GM18499 (cell line): ENCODE results near the gene FGF14.
"Not testable (repeated sequence)": the region's sequence is repeated elsewhere in the genome, so short reads cannot be mapped to it uniquely, and the experiment has no call there.

Experiments
- ATAC-seq: cut with Tn5 transposase; IDR thresholded peaks from one replicate; pipeline ENCODE4 v1.9.1; 2021; ENCODE audit warnings: moderate number of reproducible peaks; ENCODE audit not compliant: insufficient read depth, unreplicated experiment

Gene FGF14

DNA sequence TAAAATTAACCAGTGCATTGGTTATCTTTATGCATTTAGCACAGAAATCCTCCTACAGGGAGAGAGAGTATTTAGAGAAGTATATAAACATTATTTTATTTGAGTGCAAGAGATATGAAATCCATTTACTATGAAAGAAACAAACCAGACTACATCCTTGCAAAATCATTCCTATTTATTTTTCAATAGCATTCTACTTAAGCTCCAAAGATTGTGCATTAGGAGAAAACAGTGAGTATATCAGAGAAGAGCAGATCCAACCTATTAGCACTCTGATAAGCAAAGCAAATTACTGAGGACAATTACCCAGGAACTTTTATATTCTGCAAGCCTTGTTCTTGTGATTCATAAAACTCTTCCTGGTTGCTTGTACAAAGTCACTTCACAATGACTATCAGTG, 256.1 kb downstream of the FGF14 start:
- no peak for ATAC-seq

DNA sequence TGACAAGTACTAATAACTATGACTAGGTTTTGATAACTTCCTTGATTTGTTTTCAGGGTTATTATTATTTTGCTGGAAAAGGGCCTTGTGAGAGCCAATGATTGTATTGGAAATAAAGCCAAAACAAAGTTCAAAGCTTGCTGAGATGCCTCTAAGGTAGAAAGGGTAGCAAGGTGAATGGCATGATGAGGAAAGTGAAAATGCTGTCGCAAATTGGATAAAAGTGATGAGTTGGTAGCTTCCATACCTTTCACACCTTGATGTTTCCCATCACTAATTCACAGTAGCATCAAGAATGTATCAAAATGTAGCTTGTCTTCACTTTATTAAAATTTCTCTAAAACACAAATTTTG, 259.4 kb downstream of the FGF14 start:
- ATAC-seq: no peak

DNA sequence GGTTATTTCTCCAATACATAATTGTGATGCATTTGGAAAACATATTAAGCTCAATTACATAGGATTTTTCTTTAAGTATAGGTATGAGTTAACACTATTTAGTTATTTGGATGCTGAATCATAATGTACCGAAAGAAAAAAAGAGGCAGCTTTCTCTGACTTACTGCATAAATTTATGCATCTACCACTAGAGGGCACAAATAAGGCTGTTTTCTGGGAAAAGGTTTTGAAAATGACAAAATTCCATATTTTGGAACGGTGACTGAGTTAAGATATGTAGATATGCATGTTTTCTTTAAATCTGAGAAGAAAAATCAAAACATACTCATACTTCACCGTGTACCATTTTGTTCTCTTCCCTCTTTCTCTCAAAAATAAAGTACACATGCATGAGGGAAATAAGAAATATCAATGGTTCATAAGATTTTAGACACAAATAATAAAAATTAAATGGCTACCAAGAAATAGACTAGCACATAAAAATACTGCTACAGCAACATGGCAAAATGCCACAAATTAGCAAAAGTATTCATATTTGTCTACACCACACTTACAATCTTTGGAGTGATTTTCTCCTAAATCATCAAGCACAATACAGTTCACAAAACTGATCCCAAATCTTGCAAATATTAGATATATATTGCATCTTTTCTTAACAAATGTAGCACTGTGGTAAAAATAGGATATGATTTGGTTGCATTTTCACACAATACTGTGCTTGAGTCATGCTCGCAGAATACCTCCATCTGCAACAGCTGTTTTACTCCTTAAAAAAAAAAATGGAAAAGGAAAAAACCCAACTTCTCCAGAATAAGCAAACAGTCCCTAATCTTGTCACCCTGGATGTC, 260.0 kb downstream of the FGF14 start:
- no peak for ATAC-seq

DNA sequence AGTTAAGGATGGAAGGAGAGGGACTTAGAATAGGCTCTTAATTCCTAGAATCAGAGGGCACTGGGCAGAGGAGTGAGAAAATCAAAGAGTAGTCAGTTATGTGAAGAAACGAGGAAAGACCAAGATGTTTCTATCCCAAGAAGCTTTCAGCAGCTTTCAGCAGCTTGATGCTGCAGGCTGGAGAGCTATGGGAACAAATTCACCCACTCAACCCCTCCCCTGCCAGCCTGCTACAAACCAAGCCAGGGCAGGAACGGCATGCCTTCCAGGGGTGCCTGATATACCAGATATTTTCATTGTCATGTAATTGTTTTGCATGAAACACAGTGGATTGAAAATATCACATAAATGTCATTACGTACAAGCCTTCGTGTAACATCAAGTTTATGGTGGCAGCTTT, 262.2 kb downstream of the FGF14 start:
- ATAC-seq: no peak

DNA sequence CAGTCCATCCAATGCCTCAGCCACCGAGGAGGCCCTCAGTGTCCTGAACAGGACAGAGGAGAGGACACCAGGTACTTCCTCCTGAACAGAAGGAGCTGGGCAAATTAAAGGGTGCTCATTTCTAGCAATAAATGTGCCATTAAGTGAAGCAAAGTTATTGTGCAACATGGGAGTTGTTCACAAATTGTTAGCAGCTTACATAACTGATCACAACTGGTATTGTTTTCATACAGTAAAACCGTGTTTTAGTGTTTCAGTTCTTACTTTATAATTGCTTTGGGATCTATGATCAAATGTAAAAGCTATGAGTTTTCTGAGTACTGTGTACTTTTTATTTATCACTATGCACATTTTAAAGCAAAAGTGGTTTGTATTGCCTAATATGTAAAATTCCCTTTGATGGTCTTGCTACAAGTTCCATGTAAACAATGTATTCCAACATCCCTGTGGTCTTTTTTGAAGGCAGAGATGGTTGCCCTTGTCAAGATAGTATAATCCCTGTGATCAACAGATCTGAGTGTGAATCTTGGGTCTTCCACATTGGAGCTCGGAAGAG, 263.1 kb downstream of the FGF14 start:
- ATAC-seq: no peak

DNA sequence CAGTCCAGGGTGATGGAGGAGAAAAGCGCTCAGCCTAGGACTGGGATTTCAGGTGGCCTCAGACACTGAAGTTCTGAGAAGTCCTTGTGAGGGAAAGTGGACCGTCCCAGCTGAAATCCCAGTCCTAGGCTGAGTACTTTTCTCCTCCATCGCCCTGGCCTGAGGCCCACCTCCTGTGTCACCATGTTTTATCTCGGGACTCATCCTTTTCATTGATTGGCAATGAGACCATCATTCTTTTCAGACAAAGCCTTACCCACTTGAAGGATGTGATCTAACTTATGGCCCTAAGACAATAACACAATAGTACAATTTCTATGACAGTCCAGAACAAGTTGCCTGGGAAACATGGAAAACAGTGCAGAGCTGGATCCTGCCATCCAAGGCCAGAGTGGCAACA, 263.9 kb downstream of the FGF14 start:
- not testable (repeated sequence) for ATAC-seq

DNA sequence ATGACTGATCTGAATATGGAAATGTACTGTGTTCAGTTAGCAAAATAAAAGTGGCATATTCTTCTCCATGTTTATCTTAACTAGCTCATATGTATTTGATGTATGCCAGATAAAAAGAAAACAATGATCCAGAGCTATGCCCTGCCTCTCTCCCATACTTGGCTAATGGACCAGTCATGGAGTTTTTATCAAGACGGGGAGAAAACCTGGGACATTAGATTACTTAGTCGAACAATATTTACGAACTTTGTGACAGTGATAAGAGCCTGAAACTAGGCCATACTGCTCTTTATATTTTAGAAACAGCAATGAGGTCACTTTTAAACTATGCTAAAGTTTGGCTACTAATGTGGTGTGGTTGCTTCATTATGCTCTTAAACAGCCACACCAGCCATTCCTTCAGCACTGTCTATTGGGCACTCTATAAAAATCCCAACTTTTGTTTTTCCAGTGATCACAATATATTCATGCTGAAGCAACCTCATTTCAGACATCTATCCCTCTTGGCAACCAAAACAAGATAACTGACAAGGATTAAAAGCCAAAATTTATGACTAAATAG, 265.0 kb downstream of the FGF14 start:
- ATAC-seq: no peak

DNA sequence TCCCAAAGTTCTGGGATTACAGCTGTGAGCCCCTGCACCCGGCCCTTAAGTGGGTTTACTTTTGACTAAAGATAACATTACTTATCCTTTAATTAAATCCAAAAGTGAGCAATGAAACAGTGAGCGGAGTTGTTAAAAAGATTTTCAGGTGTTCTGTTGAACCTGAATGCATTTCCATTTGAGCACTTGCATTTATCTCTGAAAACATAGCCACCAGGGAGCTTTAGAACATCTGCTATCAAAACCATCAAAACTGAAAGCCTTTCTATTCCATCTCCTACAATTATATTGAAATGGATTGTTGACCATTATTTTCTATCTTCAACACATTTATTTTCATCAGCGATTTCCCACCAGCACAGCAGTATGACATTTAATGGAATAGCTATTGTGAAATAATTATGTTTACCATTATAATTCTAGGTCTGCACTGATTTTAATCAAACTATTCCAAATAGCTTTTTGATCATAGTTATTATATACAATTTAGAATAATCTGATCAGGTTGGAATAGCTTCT, 269.0 kb downstream of the FGF14 start:
- ATAC-seq: no peak

DNA sequence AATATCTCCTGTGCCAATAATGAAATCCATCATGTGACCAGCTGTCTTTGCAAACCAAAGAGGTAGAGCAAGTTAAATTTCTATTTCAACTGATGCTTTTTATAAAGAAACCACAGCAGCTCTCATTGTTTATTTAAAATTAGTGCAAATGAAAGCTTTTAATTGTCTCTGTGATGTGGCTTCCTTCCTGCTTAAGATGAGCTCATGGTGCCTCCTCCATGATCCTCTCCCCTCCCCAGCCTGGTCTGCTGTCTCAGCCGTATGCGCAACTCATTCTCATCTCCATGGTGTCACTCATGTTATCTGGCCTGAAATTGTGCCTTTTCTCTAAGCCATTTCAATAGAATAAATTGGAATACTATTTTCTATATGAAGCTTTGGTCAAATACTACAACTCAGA, 270.6 kb downstream of the FGF14 start:
- no peak for ATAC-seq

DNA sequence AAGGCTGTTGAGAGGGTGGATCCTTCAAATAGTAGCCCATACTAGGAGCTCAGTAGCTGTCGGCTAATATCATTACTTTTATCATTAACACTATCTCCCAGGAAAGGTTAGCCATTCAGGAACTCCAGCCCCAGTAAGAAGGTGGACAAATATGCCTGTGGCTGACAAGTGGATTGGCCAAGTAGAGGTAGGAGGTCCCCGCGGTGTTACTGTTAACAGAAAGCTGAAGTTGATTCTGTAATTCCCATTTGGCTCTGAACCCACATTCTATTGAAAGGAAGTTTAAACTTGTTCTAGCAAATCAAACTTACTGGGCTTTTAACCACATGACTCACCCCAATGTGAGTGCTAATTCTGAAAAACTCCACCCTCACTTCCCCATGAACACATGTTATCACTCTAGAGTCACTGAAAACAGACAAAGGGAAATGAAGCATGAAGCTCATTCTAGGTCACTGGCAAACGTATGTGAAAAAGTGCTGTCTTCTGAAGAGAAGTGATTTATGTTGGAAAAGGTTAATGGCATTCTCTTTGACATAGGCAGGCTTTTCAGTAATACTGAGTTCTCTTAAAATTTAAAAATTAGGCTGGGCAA, 273.5 kb downstream of the FGF14 start:
- ATAC-seq: peak; percentile 87

DNA sequence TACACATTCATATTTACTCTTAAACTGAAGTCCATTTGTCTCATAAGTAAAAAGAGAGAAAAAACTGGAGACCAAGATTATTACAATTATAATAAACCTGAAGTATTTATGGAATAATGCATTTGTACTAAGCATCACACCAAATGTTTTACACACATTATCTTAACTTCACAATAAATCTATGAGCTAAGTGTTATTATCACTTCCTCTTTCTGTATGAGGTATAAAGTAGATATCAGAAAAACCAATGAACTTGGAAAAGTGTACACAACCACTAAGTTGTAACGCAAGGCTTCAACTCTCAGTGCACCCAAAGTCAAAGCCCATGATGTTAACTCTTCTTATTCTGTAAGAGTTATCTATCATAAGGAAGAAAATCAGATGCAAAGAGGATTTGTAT, 274.7 kb downstream of the FGF14 start:
- ATAC-seq: no peak

DNA sequence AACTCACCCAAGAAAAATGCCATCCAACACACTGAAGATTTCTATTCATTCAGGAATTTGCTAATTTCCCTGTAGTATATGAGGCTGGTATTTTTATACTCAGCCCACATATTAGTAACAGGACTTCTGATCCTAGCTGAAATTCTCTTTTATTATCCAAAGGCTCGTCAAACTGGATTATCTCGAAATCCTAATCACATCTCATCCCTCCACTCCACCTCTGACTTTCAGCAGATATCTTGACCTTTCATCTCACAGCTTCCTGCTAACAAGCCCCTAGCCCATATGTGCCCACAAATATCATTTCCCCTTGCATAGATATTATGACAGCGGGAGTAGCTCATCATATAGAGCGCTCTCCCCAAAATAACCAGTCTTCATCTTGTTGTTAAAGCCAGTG, 279.7 kb downstream of the FGF14 start:
- no peak for ATAC-seq

DNA sequence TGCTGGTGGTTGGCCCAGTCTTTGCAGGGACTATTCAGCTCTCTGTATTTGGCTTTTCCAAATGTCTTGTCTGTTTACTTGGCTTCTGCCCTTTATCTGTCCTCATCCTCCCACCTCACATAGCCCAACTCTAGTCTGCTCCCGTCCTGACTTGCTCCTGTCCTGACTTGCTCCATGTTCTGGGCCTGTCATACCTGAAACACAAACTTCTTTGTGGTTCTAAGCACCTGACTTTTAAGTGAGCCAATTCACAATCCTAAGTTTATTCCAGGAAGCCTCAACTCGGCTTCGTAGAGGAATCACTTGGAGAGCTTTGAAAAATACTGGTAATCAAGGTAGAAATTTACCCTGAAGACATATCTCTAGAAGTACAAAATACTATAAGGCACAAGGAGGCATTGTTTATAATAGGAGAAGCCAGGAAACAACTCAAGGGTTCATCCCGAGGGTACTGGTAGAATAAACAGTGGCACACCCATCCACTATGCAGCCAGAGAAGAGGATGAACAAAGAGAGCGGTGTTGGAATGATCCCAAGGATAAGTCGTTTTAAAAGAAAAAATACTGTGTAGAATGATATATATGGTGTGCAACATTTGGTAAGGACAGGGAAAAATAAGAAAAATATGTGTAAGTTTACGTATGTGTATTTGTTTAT, 284.5 kb downstream of the FGF14 start:
- ATAC-seq: no peak

DNA sequence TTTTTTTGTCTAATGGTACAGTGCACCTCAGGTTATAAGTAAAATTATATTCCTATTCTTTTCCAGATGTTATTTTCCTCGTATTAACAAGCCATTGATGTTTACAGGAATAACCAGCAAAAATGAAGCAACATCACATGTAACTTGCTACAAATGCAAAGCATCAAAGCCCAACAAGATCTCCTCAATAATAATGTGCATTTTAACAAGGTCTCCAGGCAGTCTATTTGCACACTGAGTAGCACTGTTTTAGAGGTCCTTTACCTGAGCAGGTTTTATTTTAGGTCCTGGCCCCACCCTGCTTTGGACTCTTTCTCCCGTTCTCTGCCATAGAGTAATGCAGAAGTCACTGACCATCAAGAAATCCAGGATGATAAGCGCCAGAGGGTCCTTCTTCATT, 298.4 kb downstream of the FGF14 start:
- no peak for ATAC-seq

DNA sequence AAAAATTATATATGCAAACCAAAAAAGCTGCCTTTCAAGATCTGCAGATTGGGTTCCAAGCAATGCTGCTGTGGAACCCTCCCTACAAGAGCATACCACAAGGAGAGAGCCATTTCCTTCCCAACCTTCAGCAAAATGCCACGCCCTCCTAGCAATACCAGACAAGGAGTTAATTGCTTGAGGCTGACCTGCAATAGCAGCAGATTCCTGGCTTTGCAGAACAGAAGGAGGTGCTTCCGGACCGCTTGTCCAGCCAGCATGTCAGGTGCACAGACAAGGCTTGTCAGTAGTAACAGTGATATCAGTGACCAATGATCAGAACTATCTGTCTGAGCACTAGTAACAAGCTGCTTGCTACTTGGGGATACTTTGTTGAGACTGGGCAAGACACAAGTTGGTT, 301.6 kb downstream of the FGF14 start:
- no peak for ATAC-seq

DNA sequence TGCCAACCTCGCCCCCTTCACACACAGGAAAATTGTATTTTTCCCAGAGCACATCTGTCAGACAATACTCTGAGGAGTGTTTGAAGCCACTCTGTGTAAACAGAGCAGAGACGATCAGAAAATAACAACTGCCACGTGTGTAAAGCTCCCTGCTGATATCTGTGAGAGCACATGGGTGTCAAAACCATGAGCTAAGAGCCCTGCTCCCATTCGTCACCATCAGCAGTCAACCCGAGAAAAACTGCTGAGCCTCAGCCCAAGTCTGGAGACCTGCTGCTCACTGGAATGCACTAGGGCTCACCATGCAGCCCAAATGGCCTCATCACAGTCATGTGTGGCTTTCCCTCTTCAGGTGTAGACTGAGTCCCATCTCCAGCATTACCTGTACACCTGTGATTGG, 304.1 kb downstream of the FGF14 start:
- no peak for ATAC-seq

DNA sequence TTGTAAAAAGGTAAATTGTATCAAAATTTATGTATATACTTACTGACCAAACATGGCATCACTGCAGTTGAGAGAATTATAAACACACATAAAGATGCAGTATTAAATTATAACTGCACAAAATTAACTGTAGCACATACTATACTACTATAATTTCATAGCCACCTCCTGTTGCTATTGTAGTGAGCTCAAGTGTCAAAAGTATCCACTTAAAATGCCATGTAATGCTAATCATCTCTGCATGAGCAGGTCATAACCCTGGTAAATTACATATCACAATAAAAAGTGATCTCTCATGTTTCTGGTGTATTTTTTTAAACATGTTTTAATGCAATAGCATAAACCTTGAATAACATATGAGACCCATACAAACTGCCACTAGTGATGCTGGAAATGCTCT, 308.6 kb downstream of the FGF14 start:
- not testable (repeated sequence) for ATAC-seq

DNA sequence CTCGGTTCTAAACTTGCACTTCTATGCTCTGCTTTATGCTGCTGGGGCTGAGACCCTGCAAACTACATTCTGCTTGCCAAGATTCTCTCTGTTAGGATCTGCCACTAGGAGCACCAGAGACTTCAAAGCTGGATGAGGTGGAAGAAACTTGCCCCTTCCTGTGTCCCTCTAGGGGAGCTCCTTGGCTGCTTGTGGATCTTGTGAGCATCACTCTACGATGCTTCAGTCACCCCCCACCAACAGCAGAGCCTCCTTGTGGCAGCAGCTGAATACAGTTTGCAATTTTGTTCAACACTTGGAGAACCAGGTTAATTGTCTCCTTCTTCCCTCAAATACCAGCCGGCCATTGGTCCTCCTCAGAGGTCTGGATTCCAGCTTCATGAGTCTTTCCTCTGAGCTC, 310.6 kb downstream of the FGF14 start:
- ATAC-seq: no peak

DNA sequence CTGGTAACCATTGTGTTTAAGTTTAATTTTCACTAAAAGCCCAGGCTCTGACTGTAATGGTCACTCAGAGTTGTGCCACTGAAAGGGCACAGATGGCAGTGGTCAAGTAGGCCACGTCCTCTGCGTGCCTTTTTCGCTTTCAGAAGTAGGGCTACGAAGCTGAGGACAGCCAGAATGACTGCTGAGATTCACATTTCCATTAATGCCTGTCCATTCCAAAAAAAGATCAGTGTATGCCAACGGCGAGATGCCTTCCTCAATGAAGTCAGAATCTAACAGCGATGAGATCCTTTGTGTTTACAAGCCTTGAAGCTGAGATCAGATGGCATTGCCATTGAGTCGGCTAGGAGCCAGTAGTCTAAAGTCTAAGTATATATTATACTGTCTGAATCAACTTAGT, 311.3 kb downstream of the FGF14 start:
- no peak for ATAC-seq

DNA sequence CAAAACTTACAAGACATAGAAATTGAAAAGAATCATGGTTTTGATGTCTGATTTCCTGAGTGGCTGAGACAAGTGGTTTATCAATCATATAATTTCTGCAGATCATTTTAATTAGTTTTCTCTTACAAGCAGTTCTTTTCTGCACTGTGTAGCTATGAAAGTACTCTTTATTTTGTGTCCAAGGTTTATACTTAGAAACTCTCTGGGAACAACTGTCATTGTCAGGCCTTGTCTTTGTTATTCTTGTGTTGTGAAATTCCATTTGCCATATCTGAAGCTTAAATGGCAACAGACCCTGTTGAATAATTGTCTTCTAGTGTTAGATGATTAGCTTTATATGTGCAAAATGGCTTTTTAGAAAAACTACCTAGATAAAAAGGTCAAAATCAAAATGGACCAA, 312.1 kb downstream of the FGF14 start:
- ATAC-seq: no peak

DNA sequence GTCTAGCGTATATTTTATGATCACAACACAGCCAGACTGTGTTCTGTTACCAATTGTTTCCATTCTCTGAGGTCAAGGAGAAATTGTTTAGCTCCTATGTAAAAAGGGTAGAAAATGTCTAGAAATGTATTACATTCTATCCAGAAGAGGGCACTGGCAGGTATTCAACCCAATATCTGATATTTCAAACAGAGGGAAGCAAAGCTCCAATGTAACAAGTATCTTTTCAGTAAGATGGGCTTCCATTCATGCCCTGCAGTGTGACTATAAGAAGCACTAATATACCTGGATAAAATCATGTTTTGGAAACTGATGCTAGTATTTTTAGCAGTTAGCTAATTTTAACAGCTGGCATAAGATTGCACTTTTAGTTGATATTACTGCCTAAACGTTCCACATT, 312.7 kb downstream of the FGF14 start:
- no peak for ATAC-seq
